Prostate gland (tissue), 2 donors: Measurements from ENCODE around the gene PLPPR5.

Source experiments
- POLR2AphosphoS5 ChIP-seq: sonication (generic); formaldehyde crosslinking; IDR thresholded peaks from one replicate; pipeline ENCODE4 v1.6.1; 2017; ENCODE audit warnings: antibody characterized with exemption
- TF ChIP-seq, protein P1 (sequence below), 4 experiments: fragments of 200-600 bp in 2 of 4; fragments of 450-650 bp in 2 of 4; sonication (generic) in 2 of 4; IDR thresholded peaks; 1 replicate in 3 of 4; 2 replicates in 1 of 4; pipeline ENCODE4 v1.5.1; 2016 to 2019; ENCODE audit warnings: antibody characterized with exemption in 4 of 4, mild to moderate bottlenecking in 2 of 4, moderate library complexity in 2 of 4

DNA sequence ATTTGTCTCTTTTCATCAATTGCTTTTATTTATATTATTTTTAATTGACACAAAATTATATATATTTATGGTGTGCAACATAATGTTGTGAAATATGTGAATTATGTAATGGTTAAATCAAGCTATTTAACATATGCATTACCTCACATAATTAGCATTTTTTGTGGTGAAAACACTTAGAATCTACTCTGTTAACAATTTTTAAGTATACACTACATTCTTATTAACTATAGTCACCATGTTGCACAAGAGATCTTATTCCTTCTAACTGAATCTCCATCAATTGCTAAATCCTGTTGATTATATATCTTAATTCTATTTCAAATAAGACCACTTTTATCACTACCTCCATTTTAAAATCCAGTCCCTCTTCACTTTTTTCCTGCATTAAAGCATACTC is 42.5 kb downstream of the PLPPR5 start:
- TF ChIP-seq, protein P1, sequence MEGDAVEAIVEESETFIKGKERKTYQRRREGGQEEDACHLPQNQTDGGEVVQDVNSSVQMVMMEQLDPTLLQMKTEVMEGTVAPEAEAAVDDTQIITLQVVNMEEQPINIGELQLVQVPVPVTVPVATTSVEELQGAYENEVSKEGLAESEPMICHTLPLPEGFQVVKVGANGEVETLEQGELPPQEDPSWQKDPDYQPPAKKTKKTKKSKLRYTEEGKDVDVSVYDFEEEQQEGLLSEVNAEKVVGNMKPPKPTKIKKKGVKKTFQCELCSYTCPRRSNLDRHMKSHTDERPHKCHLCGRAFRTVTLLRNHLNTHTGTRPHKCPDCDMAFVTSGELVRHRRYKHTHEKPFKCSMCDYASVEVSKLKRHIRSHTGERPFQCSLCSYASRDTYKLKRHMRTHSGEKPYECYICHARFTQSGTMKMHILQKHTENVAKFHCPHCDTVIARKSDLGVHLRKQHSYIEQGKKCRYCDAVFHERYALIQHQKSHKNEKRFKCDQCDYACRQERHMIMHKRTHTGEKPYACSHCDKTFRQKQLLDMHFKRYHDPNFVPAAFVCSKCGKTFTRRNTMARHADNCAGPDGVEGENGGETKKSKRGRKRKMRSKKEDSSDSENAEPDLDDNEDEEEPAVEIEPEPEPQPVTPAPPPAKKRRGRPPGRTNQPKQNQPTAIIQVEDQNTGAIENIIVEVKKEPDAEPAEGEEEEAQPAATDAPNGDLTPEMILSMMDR (IDR thresholded peaks at IDR 0.05) = no peak
- TF ChIP-seq POLR2AphosphoS5 = no peak
